A549 (cell line): ENCODE data around the gene KRTAP4-11. TPM values are rescaled to one million over a fixed set of nuclear protein-coding genes. Genes with fewer than 3 reads are reported as not detected.
"Not testable (repeated sequence)": the region's sequence is repeated elsewhere in the genome, so short reads cannot be mapped to it uniquely, and the experiment has no call there.

Experiments
- ATAC-seq, 2 experiments: fragments of 200-7000 bp in 1 of 2; fragments of >200 bp in 1 of 2; cut with Nextera tagmentation in 1 of 2; cut with Tn5 transposase in 1 of 2; 3 replicates each; pipeline versions ENCODE4 v1.8.0 to v1.9.1; 2018 to 2020; ENCODE audit warnings: mild to moderate bottlenecking in 1 of 2, moderate library complexity in 1 of 2
- CTCF ChIA-PET: fragments of 300-600 bp; sonication (Branson Sonifier 250); formaldehyde crosslinking; extraction: SDS; loops from one replicate; lab custom pipeline; 2021; ENCODE audit warnings: antibody characterized with exemption, inconsistent platforms; lab: Yijun Ruan, JAX
- POLR2A ChIA-PET: fragments of 350-600 bp; formaldehyde crosslinking; extraction: SDS; loops from one replicate; lab custom pipeline; 2021; ENCODE audit warnings: antibody characterized with exemption, inconsistent platforms; lab: Yijun Ruan, JAX
- DNase-seq, 2 experiments: peaks; one replicate each; pipeline versions ENCODE4 v3.0.0 to v3.0.0-alpha.2; 2011 to 2016; ENCODE audit warnings: low read depth in 1 of 2, low spot score in 1 of 2
- FAIRE-seq: peaks from 2 replicates; lab custom pipeline; 2011; peaks lifted over from hg19 to GRCh38; lab: Jason Lieb, UNC
- H3K27ac ChIP-seq, 2 experiments: fragments of >200 bp; sonication (Bioruptor Twin); formaldehyde crosslinking; 3 replicates each; pipeline ENCODE4 v1.5.1; 2016 to 2017
- H3K4me1 ChIP-seq: fragments of >200 bp; sonication (Bioruptor Twin); formaldehyde crosslinking; 3 replicates; pipeline ENCODE4 v1.6.1; 2016
- H3K4me2 ChIP-seq: fragments of >200 bp; sonication (Bioruptor Twin); formaldehyde crosslinking; 3 replicates; pipeline ENCODE4 v1.6.1; 2016
- H3K4me3 ChIP-seq: fragments of >200 bp; sonication (Bioruptor Twin); formaldehyde crosslinking; 3 replicates; pipeline ENCODE4 v1.5.1; 2016
- H3K9me3 ChIP-seq: fragments of >200 bp; sonication (Bioruptor Twin); formaldehyde crosslinking; 3 replicates; pipeline ENCODE4 v1.6.1; 2016
- CHD2 ChIP-seq: fragments of 150-350 bp; IDR thresholded peaks from 2 replicates; pipeline ENCODE4 v1.6.1; 2014; ENCODE audit warnings: low read length; ENCODE audit not compliant: partially characterized antibody
- E2F6 ChIP-seq: IDR thresholded peaks from 2 replicates; pipeline ENCODE4 v1.6.1; 2012; ENCODE audit warnings: low read depth, borderline replicate concordance
- EHF ChIP-seq: fragments of 250-450 bp; sonication (Bioruptor Pico); IDR thresholded peaks from 2 replicates; pipeline ENCODE4 v1.5.0; 2020; ENCODE audit warnings: mild to moderate bottlenecking
- EP300 ChIP-seq, 2 experiments: fragments of >200 bp; sonication (Bioruptor Twin); formaldehyde crosslinking; IDR thresholded peaks; 2 replicates in 1 of 2; 3 replicates in 1 of 2; pipeline ENCODE4 v1.6.1; 2016 to 2017
- ESRRA ChIP-seq: fragments of 150-350 bp; IDR thresholded peaks from 2 replicates; pipeline ENCODE4 v1.6.1; 2014; ENCODE audit warnings: mild to moderate bottlenecking, low read length, borderline replicate concordance
- FOXS1 ChIP-seq: fragments of 250-450 bp; sonication (Bioruptor Pico); IDR thresholded peaks from 2 replicates; pipeline ENCODE4 v1.5.0; 2020; ENCODE audit warnings: mild to moderate bottlenecking, moderate library complexity
- HDAC2 ChIP-seq: fragments of 200-600 bp; sonication (generic); IDR thresholded peaks from 2 replicates; pipeline ENCODE4 v1.6.1; 2016
- HEYL ChIP-seq: fragments of 250-450 bp; sonication (Bioruptor Pico); IDR thresholded peaks from 2 replicates; pipeline ENCODE4 v1.8.0; 2021; ENCODE audit warnings: mild to moderate bottlenecking, moderate library complexity
- HOXB5 ChIP-seq: fragments of 250-450 bp; sonication (Bioruptor Pico); IDR thresholded peaks from 2 replicates; pipeline ENCODE4 v1.5.0; 2020; ENCODE audit warnings: mild to moderate bottlenecking, moderate library complexity
- JUNB ChIP-seq: fragments of >200 bp; sonication (Bioruptor Twin); formaldehyde crosslinking; IDR thresholded peaks from 2 replicates; pipeline ENCODE4 v1.6.1; 2016
- KDM5A ChIP-seq: fragments of 200-600 bp; sonication (generic); IDR thresholded peaks from 2 replicates; pipeline ENCODE4 v1.6.1; 2016; ENCODE audit warnings: antibody characterized with exemption, mild to moderate bottlenecking
- MAFK ChIP-seq: fragments of 450-650 bp; IDR thresholded peaks from 2 replicates; pipeline ENCODE4 v1.6.1; 2014; ENCODE audit not compliant: partially characterized antibody
- MAX ChIP-seq: IDR thresholded peaks from 2 replicates; pipeline ENCODE4 v1.6.1; 2012
- MAZ ChIP-seq: fragments of 150-350 bp; IDR thresholded peaks from 2 replicates; pipeline ENCODE4 v1.6.1; 2014; ENCODE audit warnings: antibody characterized with exemption, low read depth, low read length, borderline replicate concordance
- PBX3 ChIP-seq: IDR thresholded peaks from 2 replicates; pipeline ENCODE4 v1.6.1; 2012
- POLR2A ChIP-seq: IDR thresholded peaks from 2 replicates; pipeline ENCODE4 v1.6.1; 2012; ENCODE audit warnings: mild to moderate bottlenecking, low read length
- POLR2AphosphoS2 ChIP-seq: conservative IDR thresholded peaks from 2 replicates; pipeline ENCODE4 v1.6.1; 2012; ENCODE audit warnings: low read length, improper control_type of control experiment, inconsistent platforms
- RARB ChIP-seq: fragments of 250-450 bp; sonication (Bioruptor Pico); IDR thresholded peaks from 2 replicates; pipeline ENCODE4 v1.8.0; 2021; ENCODE audit warnings: mild to moderate bottlenecking, moderate library complexity
- RCOR1 ChIP-seq: fragments of 150-350 bp; IDR thresholded peaks from 2 replicates; pipeline ENCODE4 v1.6.1; 2014; ENCODE audit warnings: antibody characterized with exemption, low read length, low read depth
- SREBF2 ChIP-seq: fragments of 450-650 bp; IDR thresholded peaks from 2 replicates; pipeline ENCODE4 v1.6.1; 2014; ENCODE audit warnings: mild to moderate bottlenecking, moderate library complexity
- TFCP2L1 ChIP-seq: fragments of 250-450 bp; sonication (Bioruptor Pico); IDR thresholded peaks from 2 replicates; pipeline ENCODE4 v1.5.0; 2021; ENCODE audit warnings: mild to moderate bottlenecking
- TP53 ChIP-seq: fragments of 250-450 bp; sonication (Bioruptor Pico); IDR thresholded peaks from 2 replicates; pipeline ENCODE4 v1.5.0; 2021; ENCODE audit warnings: mild to moderate bottlenecking, moderate library complexity
- ZC3H11A ChIP-seq: fragments of 450-650 bp; IDR thresholded peaks from 2 replicates; pipeline ENCODE4 v1.6.1; 2014; ENCODE audit warnings: antibody characterized with exemption, mild to moderate bottlenecking
- ZSCAN20 ChIP-seq: fragments of 250-450 bp; sonication (Bioruptor Pico); IDR thresholded peaks from 2 replicates; pipeline ENCODE4 v1.8.0; 2022; ENCODE audit warnings: mild to moderate bottlenecking, moderate library complexity
- WGBS: methylation state at CpG from one replicate; pipeline ENCODE4 v1.1.6; 2017; ENCODE audit errors: missing lambda C conversion rate; 5-methylcytosine and 5-hydroxymethylcytosine counted together
- polyA plus RNA-seq, 4 experiments: library from polyadenylated mRNA; depleted of rRNA in 3 of 4; stranded (reverse); fragments of >200 nt; fragmentation: RNase III in 1 of 4; extraction: RNeasy Plus Mini Kit Qiagen cat#74134 plus additional on column Dnase treatment in 1 of 4; gene quantifications; 2 replicates in 3 of 4; 3 replicates in 1 of 4; pipeline ENCODE4 v1.2.3, GENCODE V29; 2011 to 2017

KRTAP4-11 gene
- polyA plus RNA-seq, 2 of the 4 experiments (the other 2 are of a cell fraction), result not detected

- ChIA-PET POLR2A (no interaction called here), CTCF (interaction anchor here (0.8 to 0.9 kb wide), 2 partner anchors 89 to 142 kb away, joined by 3 read pairs; partner anchors contain the start of gene KRTAP29-1)
- FAIRE-seq (no peak), DNase-seq (no peak), ATAC-seq (no peak)
- Histone ChIP-seq H3K4me3 (no peak within 1 kb of the TSS), H3K27ac (no peak within 1 kb of the TSS), H3K4me2 (no peak within 1 kb of the TSS), H3K9me3 (no peaks in the 10 kb centered on the region), H3K4me1 (0 out of 3 replicates have a peak, but pooled peaks cover 4% of the 10 kb centered on the region)
- WGBS, result 60% methylated on average over 1 of the region's 1 CpG
- TF ChIP-seq POLR2AphosphoS2, result no peak
- TF ChIP-seq E2F6, result no peak
- no peak for TF ChIP-seq RARB (CRISPR knock-in tag)
- TF ChIP-seq MAX, result no peak
- no peak for TF ChIP-seq TFCP2L1 (CRISPR knock-in tag)
- TF ChIP-seq KDM5A, result no peak
- TF ChIP-seq JUNB, result no peak
- no peak for TF ChIP-seq TP53 (CRISPR knock-in tag)
- TF ChIP-seq EP300 (IDR thresholded peaks at IDR 0.05), result no peak
- TF ChIP-seq MAFK, result no peak
- TF ChIP-seq, all 56 proteins: peak for 0
Observed at GRCh38 chr17:41160648-41161047, 42.5 kb upstream of the KRTAP4-11 start, which contains the start of gene KRTAP4-4. KRTAP4-4 (minus strand) TSS chr17:41160748; CDS start chr17:41160691, 57 bp downstream.

GRCh38 chr17:41160190-41160589 is 42.0 kb upstream of the KRTAP4-11 start:
- not testable (repeated sequence) for FAIRE-seq

GRCh38 chr17:41153856-41154255 is 35.7 kb upstream of the KRTAP4-11 start:
- ATAC-seq (no peak), DNase-seq (no peak), FAIRE-seq (no peak)
- Histone ChIP-seq H3K4me1 (no peaks in the 10 kb centered on the region), H3K9me3 (no peaks in the 10 kb centered on the region), H3K4me3 (no peak overlapping the region), H3K4me2 (no peak overlapping the region), H3K27ac (no peak overlapping the region)
- TF ChIP-seq FOXS1 (CRISPR knock-in tag) (no peak), MAZ (no peak), SREBF2 (no peak), ZC3H11A (no peak), CHD2 (no peak), EHF (no peak), ZSCAN20 (CRISPR knock-in tag) (no peak), HOXB5 (no peak), E2F6 (no peak), ESRRA (no peak), MAX (no peak), POLR2AphosphoS2 (no peak), PBX3 (no peak), POLR2A (no peak), HEYL (no peak), RCOR1 (no peak), HDAC2 (no peak)
- ChIA-PET POLR2A (no interaction called here), CTCF (no interaction called here)
- WGBS, result 38% methylated on average over 2 of the region's 2 CpGs

More at GRCh38 chr17:41160190-41160589, 42.0 kb upstream of the KRTAP4-11 start:
- H3K4me1 ChIP-seq, POLR2A ChIA-PET, ATAC-seq, H3K4me3 ChIP-seq, DNase-seq, H3K4me2 ChIP-seq, H3K27ac ChIP-seq, H3K9me3 ChIP-seq: not testable (repeated sequence)
- no CpG with 5 or more reads among the region's 3 CpGs for whole genome bisulfite sequencing
- CTCF ChIA-PET, result interaction anchor here (0.8 to 1.0 kb wide), 2 partner anchors 12 to 143 kb away, joined by 3 read pairs; partner anchors contain the start of gene KRTAP29-1
